Right lobe of liver (tissue), 6 donors: ENCODE results near the gene OSBPL9. TPM values are rescaled to one million over a fixed set of nuclear protein-coding genes. Genes with fewer than 3 reads are reported as not detected.

ENCODE experiments used
- ATAC-seq, 4 donors: fragments of 200-7000 bp; cut with Tn5 transposase; one replicate each; pipeline ENCODE4 v1.9.1; 2020; ENCODE audit warnings: mild to moderate bottlenecking in 4 of 4, moderate library complexity in 4 of 4
- DNase-seq, 3 donors: peaks; one replicate each; pipeline ENCODE4 v3.0.0-alpha.2; 2020
- H3K27ac ChIP-seq, 3 donors: fragments of 200-600 bp; one replicate each; pipeline ENCODE4 v1.8.0; 2022
- H3K27me3 ChIP-seq, 2 donors: fragments of 200-600 bp; one replicate each; pipeline ENCODE4 v1.8.0; 2022
- H3K36me3 ChIP-seq, 4 donors: fragments of 200-600 bp; sonication (generic) in 1 of 4; one replicate each; pipeline versions ENCODE4 v1.5.1 to v1.8.0; 2017 to 2022; ENCODE audit warnings: control low read depth in 1 of 4
- H3K4me1 ChIP-seq, 4 donors: fragments of 200-600 bp; sonication (generic) in 1 of 4; one replicate each; pipeline versions ENCODE4 v1.5.1 to v1.8.0; 2017 to 2022; ENCODE audit warnings: control low read depth in 1 of 4
- H3K4me3 ChIP-seq, 3 donors: fragments of 200-600 bp; one replicate each; pipeline ENCODE4 v1.8.0; 2022
- H3K9me3 ChIP-seq, 4 donors: fragments of 200-600 bp; sonication (generic) in 1 of 4; one replicate each; pipeline versions ENCODE4 v1.5.1 to v1.8.0; 2017 to 2022; ENCODE audit warnings: control low read depth in 1 of 4
- POLR2A ChIP-seq: fragments of 450-650 bp; IDR thresholded peaks from one replicate; pipeline ENCODE4 v1.6.1; 2017; ENCODE audit warnings: antibody characterized with exemption, mild to moderate bottlenecking
- WGBS: methylation state at CpG from one replicate; pipeline ENCODE4 v1.1.6; 2018; ENCODE audit warnings: low coverage, low lambda C conversion rate; ENCODE audit not compliant: insufficient coverage; ENCODE audit errors: missing lambda C conversion rate; 5-methylcytosine and 5-hydroxymethylcytosine counted together
- intact Hi-C, 2 donors: fragments of 100-400 bp; cut with DNase I; formaldehyde crosslinking; loops; one replicate each; pipeline versions ENCODE4 v1.11.2 to v1.14.1; 2022
- total RNA-seq, 6 experiments: library from RNA; depleted of rRNA in 2 of 6; stranded (reverse); fragments of >200 nt in 2 of 6; fragmentation: NEBNext Ultra II Directional in 3 of 6; extraction: Animal tissue kit (Norgen Biotek cat#: 25700) in 3 of 6; gene quantifications; one replicate each; pipeline versions ENCODE4 v1.1.0 to v1.2.4, GENCODE V29; 2016 to 2023
- TF ChIP-seq, protein P1 (sequence below), 4 donors: fragments of 200-600 bp in 3 of 4; fragments of 450-650 bp in 1 of 4; IDR thresholded peaks; one replicate each; pipeline versions ENCODE4 v1.5.1 to v1.8.0; 2016 to 2022; ENCODE audit warnings: antibody characterized with exemption in 4 of 4, mild to moderate bottlenecking in 2 of 4
- donor health status: DM: no; HTN: yes; CAD: no.
- donor health status: DM: no; HTN: no; CAD: no.
- donor health status: DM: no; HTN: no; CAD: no.
- donor health status: DM: no; HTN: yes; CAD: no.
- donor health status: DM: no; HTN: yes; CAD: no.

OSBPL9 gene
- total RNA-seq, 6 experiments from 2014 or later, result 51.7 to 90.5 (median 71.7) TPM

DNA sequence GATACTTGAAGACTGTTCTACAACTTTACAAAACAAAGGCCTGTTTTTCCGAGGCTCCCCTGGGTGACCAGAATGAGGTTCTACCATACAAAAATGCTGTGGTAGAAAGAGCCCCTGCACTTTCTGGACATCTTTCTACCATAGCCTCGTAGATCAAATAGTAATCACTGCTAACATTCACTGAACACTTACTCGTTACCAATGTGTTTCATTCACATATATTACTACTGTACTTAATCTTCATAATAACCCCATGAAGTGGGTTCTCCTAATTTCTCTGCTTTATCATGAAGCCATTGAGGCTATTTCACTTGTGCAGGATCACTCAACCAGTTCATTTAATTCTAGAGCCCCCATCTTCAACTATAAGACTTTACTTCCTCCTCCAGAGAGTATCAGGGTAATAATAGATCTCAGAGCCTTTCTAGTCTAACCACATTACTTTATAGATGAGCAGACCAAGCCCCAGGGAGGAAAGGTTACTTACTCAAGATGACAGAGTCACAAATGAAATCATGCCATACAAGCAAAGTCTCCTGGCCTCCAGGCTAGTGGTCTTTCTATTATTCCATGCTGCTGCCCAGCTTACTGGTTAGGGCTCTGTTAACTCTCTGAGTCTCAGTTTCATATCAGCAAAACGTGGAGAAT is 46.7 kb upstream of the OSBPL9 start:
- H3K9me3 ChIP-seq, result no peaks in the 10 kb centered on the region
- H3K27me3 ChIP-seq, result no peaks in the 10 kb centered on the region
- no peak overlapping the region for H3K4me3 ChIP-seq
- H3K36me3 ChIP-seq, result no peaks in the 10 kb centered on the region
- WGBS, result 84% methylated on average over 4 of the region's 4 CpGs
- ATAC-seq, result no peak
- H3K4me1 ChIP-seq, result no peaks in the 10 kb centered on the region
- no peak for DNase-seq
- H3K27ac ChIP-seq, result no peak overlapping the region
- no peak for TF ChIP-seq POLR2A
- TF ChIP-seq, protein P1, sequence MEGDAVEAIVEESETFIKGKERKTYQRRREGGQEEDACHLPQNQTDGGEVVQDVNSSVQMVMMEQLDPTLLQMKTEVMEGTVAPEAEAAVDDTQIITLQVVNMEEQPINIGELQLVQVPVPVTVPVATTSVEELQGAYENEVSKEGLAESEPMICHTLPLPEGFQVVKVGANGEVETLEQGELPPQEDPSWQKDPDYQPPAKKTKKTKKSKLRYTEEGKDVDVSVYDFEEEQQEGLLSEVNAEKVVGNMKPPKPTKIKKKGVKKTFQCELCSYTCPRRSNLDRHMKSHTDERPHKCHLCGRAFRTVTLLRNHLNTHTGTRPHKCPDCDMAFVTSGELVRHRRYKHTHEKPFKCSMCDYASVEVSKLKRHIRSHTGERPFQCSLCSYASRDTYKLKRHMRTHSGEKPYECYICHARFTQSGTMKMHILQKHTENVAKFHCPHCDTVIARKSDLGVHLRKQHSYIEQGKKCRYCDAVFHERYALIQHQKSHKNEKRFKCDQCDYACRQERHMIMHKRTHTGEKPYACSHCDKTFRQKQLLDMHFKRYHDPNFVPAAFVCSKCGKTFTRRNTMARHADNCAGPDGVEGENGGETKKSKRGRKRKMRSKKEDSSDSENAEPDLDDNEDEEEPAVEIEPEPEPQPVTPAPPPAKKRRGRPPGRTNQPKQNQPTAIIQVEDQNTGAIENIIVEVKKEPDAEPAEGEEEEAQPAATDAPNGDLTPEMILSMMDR (IDR thresholded peaks at IDR 0.05), result no peak
- intact Hi-C loops, result no loop called here

DNA sequence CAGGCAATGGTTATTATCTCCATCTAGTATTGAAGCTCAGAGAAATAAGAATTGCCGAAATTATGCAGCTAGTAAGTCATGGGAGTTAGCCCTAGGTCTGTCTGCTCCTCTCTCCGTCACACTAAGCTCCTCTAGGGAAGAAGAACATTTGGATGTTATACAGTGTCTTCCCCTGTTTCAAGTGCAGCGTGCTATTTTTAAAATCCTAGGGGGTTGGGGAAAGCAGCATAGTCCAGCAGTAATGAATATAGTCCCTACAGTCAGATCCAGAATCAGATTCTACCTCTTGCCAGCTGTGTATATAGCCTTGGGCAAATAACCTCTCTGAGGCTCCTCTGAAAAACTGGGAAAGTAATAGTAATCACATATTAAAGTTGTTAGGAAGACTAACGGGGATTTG is 44.5 kb upstream of the OSBPL9 start:
- DNase-seq (no peak), ATAC-seq (no peak)
- intact Hi-C loops, result no loop called here
- Histone ChIP-seq H3K27ac (no peak overlapping the region), H3K4me3 (no peak overlapping the region), H3K36me3 (peaks cover 0 to 6% (median 0%) of the 10 kb centered on the region in 4 donors), H3K4me1 (no peaks in the 10 kb centered on the region), H3K9me3 (no peaks in the 10 kb centered on the region), H3K27me3 (no peaks in the 10 kb centered on the region)
- WGBS, result 82% methylated on average over 4 of the region's 4 CpGs
- TF ChIP-seq POLR2A, result no peak
- TF ChIP-seq, protein P1 (IDR thresholded peaks at IDR 0.05), result no peak

DNA sequence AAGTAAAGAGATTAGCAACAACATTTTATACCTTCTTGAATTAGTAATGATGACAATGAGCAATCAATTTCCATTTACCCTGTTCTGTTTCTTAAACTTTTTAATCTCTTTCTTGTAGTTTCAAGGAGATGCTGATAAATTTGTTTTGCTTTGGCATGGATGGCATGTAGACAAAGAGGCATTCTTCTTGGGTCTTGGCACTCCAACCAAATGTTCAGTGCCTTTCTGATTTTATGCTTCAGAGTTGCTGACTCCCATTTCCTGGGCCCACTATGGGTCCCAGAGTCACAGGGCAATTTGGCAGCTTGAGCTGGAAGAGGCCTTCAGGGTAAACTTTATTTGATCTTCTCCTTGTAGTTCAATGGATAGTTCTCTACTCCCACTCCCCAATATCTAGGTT is 42.1 kb upstream of the OSBPL9 start:
- no peak overlapping the region for H3K27ac ChIP-seq
- ATAC-seq (no peak), DNase-seq (no peak)
- TF ChIP-seq, protein P1 (IDR thresholded peaks at IDR 0.05), result no peak
- no peaks in the 10 kb centered on the region for H3K9me3 ChIP-seq
- H3K4me3 ChIP-seq, result no peak overlapping the region
- intact Hi-C loops, result no loop called here
- H3K27me3 ChIP-seq, result no peaks in the 10 kb centered on the region
- peaks cover 0 to 9% (median 0%) of the 10 kb centered on the region in 4 donors for H3K36me3 ChIP-seq
- no peaks in the 10 kb centered on the region for H3K4me1 ChIP-seq

DNA sequence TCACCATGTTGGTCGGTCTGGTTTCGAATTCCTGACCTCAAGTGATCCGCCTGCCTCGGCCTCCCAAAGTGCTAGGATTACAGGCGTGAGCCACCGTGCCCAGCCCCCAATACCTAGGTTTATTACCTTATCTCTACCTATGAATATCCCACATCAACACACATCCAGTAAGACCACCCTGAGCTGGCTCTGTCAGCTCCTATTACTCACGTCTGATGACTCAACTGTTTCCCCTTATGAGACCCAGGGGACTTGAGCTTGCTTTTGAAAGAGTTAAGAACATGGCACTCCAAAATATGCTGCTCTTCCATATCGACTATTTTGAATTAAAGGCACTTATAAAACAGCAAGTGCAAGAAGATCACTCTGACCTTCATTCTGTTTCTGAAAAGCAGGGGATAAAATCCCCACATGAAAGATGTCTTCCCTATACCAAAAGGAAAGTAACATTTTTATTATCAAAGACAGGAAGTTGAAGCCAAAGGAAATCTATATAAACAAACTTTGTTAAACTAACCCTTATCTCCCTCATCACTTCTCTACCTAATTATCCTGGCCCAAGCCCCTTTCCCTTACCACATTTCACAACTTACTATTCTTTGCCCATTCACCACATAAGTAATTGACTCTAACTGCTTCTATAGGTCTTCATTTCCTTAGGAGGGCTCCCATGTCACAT is 41.3 kb upstream of the OSBPL9 start:
- DNase-seq, result no peak
- Histone ChIP-seq H3K9me3 (no peaks in the 10 kb centered on the region), H3K4me3 (no peak overlapping the region), H3K27me3 (no peaks in the 10 kb centered on the region), H3K27ac (no peak overlapping the region), H3K4me1 (no peaks in the 10 kb centered on the region), H3K36me3 (peaks cover 0 to 9% (median 0%) of the 10 kb centered on the region in 4 donors)
- no peak for TF ChIP-seq POLR2A
- TF ChIP-seq, protein P1 (IDR thresholded peaks at IDR 0.05), result no peak
- no peak for ATAC-seq
- WGBS, result 82% methylated on average over 8 of the region's 8 CpGs
- intact Hi-C loops, result no loop called here
